K562 (cell line): Measurements from ENCODE around the gene PPHLN1. TPM values are rescaled to one million over a fixed set of nuclear protein-coding genes. Genes with fewer than 3 reads are reported as not detected.

Source experiments
- ATF1 ChIP-seq, 2 experiments: fragments of 450-650 bp in 1 of 2; IDR thresholded peaks; 2 replicates each; pipeline ENCODE4 v1.6.1; 2016; ENCODE audit warnings: missing compliant biosample characterization in 1 of 2, missing genetic modification characterization in 1 of 2
- CTBP1 ChIP-seq: fragments of 450-650 bp; IDR thresholded peaks from 2 replicates; pipeline ENCODE4 v1.6.1; 2016; ENCODE audit warnings: borderline replicate concordance
- ETV5 ChIP-seq: sonication (generic); formaldehyde crosslinking; IDR thresholded peaks from 2 replicates; pipeline ENCODE4 v1.4.0; 2020; ENCODE audit warnings: low read depth, mild to moderate bottlenecking, missing genetic modification reagents
- MCM5 ChIP-seq: fragments of 450-650 bp; IDR thresholded peaks from 2 replicates; pipeline ENCODE4 v1.6.1; 2016; ENCODE audit warnings: low read depth
- MECOM ChIP-seq: fragments of 250-450 bp; sonication (Bioruptor Pico); IDR thresholded peaks from 2 replicates; pipeline ENCODE4 v1.8.0; 2022; ENCODE audit warnings: inconsistent platforms
- TAF1 ChIP-seq: IDR thresholded peaks from 2 replicates; pipeline ENCODE4 v1.6.1; 2011; ENCODE audit warnings: mild to moderate bottlenecking, low read length, moderate library complexity; ENCODE audit not compliant: insufficient read depth, control insufficient read depth, severe bottlenecking; ENCODE audit errors: extremely low read depth
- TAF9B ChIP-seq: fragments of 450-650 bp; IDR thresholded peaks from 2 replicates; pipeline ENCODE4 v1.6.1; 2018; ENCODE audit warnings: mild to moderate bottlenecking; ENCODE audit not compliant: partially characterized antibody
- TOE1 ChIP-seq, 2 experiments: fragments of 450-650 bp in 1 of 2; sonication (generic) in 1 of 2; formaldehyde crosslinking in 1 of 2; IDR thresholded peaks; 2 replicates each; pipeline versions ENCODE4 v1.7.1 to v1.8.0; 2016 to 2022; ENCODE audit warnings: borderline replicate concordance in 2 of 2, mild to moderate bottlenecking in 2 of 2, antibody characterized with exemption in 1 of 2, inconsistent platforms in 1 of 2, low read depth in 1 of 2, missing genetic modification reagents in 1 of 2, moderate library complexity in 1 of 2
- ZNF12 ChIP-seq: sonication (generic); formaldehyde crosslinking; IDR thresholded peaks from 2 replicates; pipeline ENCODE4 v1.4.0; 2020; ENCODE audit warnings: mild to moderate bottlenecking, missing genetic modification reagents
- ZNF140 ChIP-seq: fragments of 250-450 bp; sonication (Bioruptor Pico); IDR thresholded peaks from 2 replicates; pipeline ENCODE4 v1.8.0; 2021; ENCODE audit warnings: moderate library complexity, mild to moderate bottlenecking, inconsistent platforms
- ZNF263 ChIP-seq: sonication (generic); formaldehyde crosslinking; IDR thresholded peaks from 2 replicates; pipeline ENCODE4 v1.8.0; 2022; ENCODE audit warnings: mild to moderate bottlenecking, missing genetic modification reagents, borderline replicate concordance
- ZNF518B ChIP-seq: fragments of 250-450 bp; sonication (Bioruptor Pico); IDR thresholded peaks from 2 replicates; pipeline ENCODE4 v1.5.0; 2021; ENCODE audit warnings: mild to moderate bottlenecking, moderate library complexity
- polyA plus RNA-seq, 8 experiments: library from polyadenylated mRNA; depleted of rRNA in 4 of 8; stranded (reverse) in 5 of 8; unstranded in 3 of 8; fragments of >200 nt; fragmentation: Nextera tagmentation in 2 of 8; fragmentation: Illumina TruSeq in 1 of 8; extraction: Ambion mirVana in 2 of 8; extraction: Trizol in 1 of 8; gene quantifications; 2 replicates each; pipeline versions ENCODE4 v1.2.1 to v1.2.3, GENCODE V29; 2011 to 2014; ENCODE audit warnings: inconsistent platforms in 1 of 8, missing spikeins in 1 of 8
- total RNA-seq, 7 experiments: library from RNA; depleted of rRNA in 6 of 7; stranded (reverse); fragments of >200 nt in 6 of 7; fragmentation: Illumina TruSeq in 2 of 7; extraction: Trizol in 2 of 7; gene quantifications; 2 replicates each; pipeline versions ENCODE4 v1.2.1 to v1.2.3, GENCODE V29; 2011 to 2021; ENCODE audit warnings: low replicate concordance in 1 of 7
- TF ChIP-seq, protein P1 (sequence below): sonication (generic); formaldehyde crosslinking; IDR thresholded peaks from 2 replicates; pipeline ENCODE4 v1.8.1; 2023; ENCODE audit warnings: missing genetic modification reagents, mild to moderate bottlenecking, borderline replicate concordance
- TF ChIP-seq, protein P2 (sequence below), 2 experiments: IDR thresholded peaks; 2 replicates each; pipeline ENCODE4 v1.6.1; 2012; ENCODE audit warnings: improper control_type of control experiment in 2 of 2, low read depth in 2 of 2, low read length in 2 of 2, borderline replicate concordance in 1 of 2

The PPHLN1 gene
- total and polyA plus RNA-seq, 9 of the 15 experiments (the other 6 are each of a cell fraction or from before 2014, with no cell fraction given), result 66.3 to 112 (median 93.6) TPM

- TF ChIP-seq ZNF518B (CRISPR knock-in tag) (no peak), TAF1 (no peak), ATF1 (CRISPR knock-in tag; IDR thresholded peaks at IDR 0.05) (no peak), ATF1 (tag; IDR thresholded peaks at IDR 0.05) (no peak), ZNF140 (CRISPR knock-in tag) (no peak), ETV5 (CRISPR knock-in tag) (no peak), CTBP1 (no peak), TOE1 (IDR thresholded peaks at IDR 0.05; ENCODE audit: borderline replicate concordance) (no peak), TOE1 (CRISPR knock-in tag; IDR thresholded peaks at IDR 0.05; ENCODE audit: borderline replicate concordance, low read depth) (no peak), MECOM (no peak), ZNF263 (CRISPR knock-in tag) (no peak), TAF9B (no peak), ZNF12 (CRISPR knock-in tag) (no peak), MCM5 (no peak)
- TF ChIP-seq, protein P1, sequence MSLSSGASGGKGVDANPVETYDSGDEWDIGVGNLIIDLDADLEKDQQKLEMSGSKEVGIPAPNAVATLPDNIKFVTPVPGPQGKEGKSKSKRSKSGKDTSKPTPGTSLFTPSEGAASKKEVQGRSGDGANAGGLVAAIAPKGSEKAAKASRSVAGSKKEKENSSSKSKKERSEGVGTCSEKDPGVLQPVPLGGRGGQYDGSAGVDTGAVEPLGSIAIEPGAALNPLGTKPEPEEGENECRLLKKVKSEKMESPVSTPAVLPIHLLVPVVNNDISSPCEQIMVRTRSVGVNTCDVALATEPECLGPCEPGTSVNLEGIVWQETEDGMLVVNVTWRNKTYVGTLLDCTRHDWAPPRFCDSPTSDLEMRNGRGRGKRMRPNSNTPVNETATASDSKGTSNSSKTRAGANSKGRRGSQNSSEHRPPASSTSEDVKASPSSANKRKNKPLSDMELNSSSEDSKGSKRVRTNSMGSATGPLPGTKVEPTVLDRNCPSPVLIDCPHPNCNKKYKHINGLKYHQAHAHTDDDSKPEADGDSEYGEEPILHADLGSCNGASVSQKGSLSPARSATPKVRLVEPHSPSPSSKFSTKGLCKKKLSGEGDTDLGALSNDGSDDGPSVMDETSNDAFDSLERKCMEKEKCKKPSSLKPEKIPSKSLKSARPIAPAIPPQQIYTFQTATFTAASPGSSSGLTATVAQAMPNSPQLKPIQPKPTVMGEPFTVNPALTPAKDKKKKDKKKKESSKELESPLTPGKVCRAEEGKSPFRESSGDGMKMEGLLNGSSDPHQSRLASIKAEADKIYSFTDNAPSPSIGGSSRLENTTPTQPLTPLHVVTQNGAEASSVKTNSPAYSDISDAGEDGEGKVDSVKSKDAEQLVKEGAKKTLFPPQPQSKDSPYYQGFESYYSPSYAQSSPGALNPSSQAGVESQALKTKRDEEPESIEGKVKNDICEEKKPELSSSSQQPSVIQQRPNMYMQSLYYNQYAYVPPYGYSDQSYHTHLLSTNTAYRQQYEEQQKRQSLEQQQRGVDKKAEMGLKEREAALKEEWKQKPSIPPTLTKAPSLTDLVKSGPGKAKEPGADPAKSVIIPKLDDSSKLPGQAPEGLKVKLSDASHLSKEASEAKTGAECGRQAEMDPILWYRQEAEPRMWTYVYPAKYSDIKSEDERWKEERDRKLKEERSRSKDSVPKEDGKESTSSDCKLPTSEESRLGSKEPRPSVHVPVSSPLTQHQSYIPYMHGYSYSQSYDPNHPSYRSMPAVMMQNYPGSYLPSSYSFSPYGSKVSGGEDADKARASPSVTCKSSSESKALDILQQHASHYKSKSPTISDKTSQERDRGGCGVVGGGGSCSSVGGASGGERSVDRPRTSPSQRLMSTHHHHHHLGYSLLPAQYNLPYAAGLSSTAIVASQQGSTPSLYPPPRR (CRISPR knock-in tag), result no peak
- TF ChIP-seq, protein P2, sequence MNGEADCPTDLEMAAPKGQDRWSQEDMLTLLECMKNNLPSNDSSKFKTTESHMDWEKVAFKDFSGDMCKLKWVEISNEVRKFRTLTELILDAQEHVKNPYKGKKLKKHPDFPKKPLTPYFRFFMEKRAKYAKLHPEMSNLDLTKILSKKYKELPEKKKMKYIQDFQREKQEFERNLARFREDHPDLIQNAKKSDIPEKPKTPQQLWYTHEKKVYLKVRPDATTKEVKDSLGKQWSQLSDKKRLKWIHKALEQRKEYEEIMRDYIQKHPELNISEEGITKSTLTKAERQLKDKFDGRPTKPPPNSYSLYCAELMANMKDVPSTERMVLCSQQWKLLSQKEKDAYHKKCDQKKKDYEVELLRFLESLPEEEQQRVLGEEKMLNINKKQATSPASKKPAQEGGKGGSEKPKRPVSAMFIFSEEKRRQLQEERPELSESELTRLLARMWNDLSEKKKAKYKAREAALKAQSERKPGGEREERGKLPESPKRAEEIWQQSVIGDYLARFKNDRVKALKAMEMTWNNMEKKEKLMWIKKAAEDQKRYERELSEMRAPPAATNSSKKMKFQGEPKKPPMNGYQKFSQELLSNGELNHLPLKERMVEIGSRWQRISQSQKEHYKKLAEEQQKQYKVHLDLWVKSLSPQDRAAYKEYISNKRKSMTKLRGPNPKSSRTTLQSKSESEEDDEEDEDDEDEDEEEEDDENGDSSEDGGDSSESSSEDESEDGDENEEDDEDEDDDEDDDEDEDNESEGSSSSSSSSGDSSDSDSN (IDR thresholded peaks at IDR 0.05; ENCODE audit: borderline replicate concordance in 1 of 2, low read depth in 2 of 2, low read length in 2 of 2), result no peak
- TF ChIP-seq, all 486 proteins: peak for 0
Measured at GRCh38 chr12:42323856-42324255, 2.1 kb upstream of the PPHLN1 start (continued).
